HG03139 (cell line): Measurements from ENCODE around the gene CHD2.

Source experiments
- ATAC-seq: cut with Tn5 transposase; IDR thresholded peaks from one replicate; pipeline ENCODE4 v1.9.1; 2021; ENCODE audit not compliant: unreplicated experiment

CHD2 gene

DNA sequence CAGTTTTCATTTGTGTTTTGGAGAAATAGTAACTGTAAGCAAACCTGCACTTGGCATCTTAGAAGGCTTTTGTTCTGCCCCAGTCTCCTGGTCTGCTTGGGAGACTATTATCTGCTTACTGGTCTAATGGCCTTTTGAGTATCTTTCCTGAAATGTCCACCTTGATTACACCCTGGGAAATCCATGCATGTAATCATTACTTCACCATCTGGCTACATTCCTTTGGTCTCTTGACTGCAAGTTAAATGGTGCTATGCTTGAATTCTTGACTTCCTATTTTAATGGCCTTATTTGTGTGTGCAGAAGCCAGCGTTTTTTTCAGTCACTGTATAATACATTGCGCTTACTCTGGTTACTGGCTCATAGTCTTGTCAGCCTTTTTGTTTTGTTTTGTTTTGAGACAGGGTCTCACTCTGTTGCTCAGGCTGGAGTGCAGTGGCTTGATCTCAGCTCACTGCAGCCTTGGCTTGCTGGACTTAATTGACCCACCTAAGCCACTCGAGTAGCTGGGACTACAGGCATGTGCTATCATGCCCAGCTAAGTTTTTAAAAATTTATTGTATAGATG lies 30.0 kb downstream of the CHD2 start:
- no peak for ATAC-seq

GRCh38 chr15:92930776-92931175 lies 30.7 kb downstream of the CHD2 start:
- no peak for ATAC-seq

DNA sequence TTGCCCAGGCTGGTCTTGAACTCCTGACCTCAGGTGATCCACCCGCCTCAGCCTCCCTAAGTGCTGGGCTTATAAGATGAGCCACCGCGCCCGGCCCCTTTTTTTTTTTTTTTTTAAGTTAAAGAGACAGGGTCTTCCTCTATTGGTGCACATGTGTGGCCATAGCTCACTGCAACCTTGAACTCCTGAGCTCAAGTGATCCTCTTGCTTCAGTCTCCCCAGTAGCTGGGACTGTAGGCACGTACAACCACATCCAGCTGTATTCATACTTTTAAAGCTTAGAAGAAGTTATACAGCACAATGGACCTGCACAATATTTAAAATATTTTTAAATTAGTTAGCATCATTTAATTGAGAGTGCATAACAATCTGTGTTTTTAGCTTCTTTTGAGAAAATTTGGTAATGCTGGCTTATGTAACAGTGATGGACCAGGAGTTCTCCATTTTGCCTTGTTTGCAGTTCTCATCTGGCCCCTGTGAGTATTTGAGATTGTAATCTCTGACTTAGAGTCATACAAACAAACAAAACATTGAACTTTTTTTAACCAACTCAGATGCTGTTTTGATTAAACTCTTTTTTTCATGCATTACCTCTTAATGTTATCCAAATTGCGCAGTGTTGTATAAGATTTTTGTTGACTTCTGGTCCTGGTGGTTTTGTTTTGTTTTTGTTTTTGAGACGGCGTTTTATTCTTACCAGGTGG lies 33.0 kb downstream of the CHD2 start:
- no peak for ATAC-seq

DNA sequence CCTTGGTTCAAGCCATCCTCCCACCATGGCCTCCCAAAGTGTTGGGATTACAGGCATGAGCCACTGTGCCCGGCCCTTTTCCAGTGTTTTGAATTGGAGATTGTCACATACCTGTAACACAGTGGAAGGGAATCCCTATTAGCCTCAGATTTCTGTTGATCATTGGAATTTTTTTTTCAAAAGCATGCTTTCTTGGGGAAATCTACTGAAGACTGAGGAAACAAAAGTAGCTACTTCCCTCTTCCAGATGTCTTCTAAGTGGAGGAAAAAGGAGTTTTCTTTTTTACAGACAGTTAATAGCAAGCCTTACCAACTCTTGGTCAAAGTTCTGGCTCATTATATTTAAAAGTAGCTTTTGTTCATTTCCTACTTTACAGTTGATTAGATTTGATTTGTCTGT lies 33.7 kb downstream of the CHD2 start:
- ATAC-seq, result no peak

DNA sequence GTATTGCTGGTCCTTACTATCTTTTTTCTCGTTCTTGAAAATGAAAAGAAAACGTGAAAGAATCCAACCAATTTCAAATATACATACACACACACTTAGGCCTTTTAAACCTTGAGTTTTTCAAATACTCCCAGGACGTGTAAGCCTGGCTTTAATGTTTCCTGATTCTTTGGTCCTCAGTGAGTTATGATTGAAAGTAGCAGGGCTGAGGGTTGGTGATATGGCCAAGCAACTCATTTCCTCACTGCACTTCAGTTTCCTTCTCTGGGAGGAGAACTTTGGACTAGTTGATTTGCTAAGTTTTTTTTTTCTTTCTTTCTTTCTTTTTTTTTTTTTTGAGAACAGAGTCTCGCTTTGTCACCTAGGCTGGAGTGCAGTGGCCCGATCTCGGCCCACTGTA lies 34.6 kb downstream of the CHD2 start:
- ATAC-seq, result no peak

GRCh38 chr15:92936138-92936537 lies 36.0 kb downstream of the CHD2 start:
- ATAC-seq, result no peak

- no peak for ATAC-seq
Measured at GRCh38 chr15:92936693-92937092, 36.6 kb downstream of the CHD2 start.

- ATAC-seq, result no peak
Measured at GRCh38 chr15:92937901-92938300, 37.8 kb downstream of the CHD2 start.

- no peak for ATAC-seq
Measured at GRCh38 chr15:92938387-92938786, 38.3 kb downstream of the CHD2 start.

- ATAC-seq, result no peak
Measured at GRCh38 chr15:92941668-92942067, 41.5 kb downstream of the CHD2 start.

DNA sequence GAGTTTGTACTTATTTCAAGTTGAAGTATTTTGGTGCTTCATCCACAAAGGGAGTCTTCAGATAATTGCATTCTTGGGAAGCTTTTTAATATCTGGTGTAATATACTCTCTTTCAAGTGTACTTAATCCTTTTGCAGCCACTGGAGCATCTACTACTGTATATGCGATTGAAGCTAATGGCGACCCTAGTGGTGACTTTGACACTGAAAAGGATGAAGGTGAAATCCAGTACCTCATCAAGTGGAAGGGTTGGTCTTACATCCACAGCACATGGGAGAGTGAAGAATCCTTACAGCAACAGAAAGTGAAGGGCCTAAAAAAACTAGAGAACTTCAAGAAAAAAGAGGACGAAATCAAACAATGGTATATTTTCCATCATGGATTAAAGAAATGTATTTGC lies 42.6 kb downstream of the CHD2 start:
- ATAC-seq, result no peak

- no peak for ATAC-seq
Measured at GRCh38 chr15:92943581-92943980, 43.5 kb downstream of the CHD2 start.

DNA sequence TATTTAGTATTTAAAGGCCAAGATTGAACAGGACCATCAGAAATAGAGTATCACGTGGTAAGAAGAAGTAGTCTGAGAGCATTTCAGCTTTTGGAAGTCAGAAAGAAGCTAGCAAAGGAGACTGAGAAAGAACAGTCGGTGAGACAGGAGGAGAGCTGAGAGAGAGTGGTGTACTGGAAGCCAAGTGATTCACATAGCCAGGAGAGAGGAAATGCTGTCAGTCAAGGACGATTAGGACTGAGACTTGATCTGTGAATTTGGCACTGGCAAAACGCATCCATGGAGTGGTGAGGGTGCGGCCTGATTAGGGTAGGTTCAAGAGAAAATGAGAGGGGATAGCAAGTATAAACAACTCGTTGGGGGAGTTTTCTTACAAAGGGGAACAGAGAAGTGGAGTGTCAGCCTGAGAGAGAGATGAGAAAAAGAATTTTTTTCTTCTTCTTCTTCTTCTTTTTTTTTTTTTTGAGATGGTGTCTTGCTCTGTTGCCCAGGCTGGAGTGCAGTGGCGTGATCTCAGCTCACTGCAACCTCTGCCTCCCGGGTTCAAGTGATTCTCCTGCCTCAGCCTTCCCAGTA lies 44.9 kb downstream of the CHD2 start:
- ATAC-seq, result no peak

DNA sequence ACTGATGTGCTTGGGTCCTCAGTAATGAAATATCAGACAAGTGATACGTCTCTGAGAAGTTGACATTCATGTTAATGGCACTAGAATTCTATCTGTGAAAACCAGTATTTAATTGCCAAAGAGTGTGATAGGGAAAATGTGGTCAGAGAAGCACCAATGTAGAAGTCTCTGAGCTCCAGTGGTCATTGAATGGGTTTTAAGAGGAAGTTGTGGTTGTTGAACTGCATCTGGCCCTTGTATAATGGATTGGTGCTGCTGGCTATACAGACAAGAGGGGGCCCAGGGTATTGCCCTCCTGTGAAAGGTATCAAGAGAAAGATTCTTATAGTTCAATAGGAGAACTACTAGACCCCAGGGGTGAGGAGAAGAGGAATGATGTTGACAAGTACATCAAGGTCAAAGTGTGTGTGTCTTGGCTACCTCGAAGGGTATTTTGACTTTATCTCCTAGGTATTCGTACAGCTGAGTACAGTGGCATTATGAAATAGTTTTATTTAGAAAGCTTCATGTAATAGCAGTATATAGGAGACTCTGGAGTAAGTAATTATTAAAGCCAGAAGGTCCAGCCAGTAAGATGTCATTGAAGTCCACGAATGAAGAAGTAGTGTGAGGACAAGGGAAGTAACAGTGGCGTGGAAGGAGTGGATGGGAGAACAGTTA lies 47.1 kb downstream of the CHD2 start:
- ATAC-seq, result no peak

DNA sequence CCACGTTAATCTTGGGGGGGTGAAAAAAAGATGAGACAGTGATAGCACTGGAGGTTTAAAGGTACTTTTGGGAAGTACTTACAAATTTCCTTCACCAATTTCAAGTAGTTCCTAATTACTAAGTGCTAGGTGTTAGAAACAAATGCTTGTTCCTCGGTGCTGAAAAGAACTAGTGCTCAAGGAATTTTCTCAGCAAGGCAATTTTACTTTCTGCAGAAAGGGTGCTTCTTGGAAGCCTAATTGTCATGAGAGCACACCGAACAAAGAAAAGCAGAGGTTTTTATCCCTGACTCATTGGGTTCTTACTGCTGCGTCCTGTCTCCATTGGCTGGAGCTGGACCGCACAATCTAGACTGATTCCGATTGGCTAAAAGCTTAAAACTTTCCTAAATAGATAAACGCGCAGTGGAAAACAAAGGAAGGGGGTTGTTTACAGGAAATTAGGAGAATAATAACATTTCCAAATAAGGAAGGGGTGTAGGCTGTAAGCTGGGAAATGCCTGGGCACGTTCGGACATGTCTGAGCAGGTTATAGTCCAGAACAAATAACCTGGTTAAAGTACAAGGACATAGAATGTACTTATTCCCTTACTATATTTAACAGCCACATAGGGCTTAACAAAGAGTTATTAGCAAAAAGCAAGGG lies 49.6 kb downstream of the CHD2 start:
- no peak for ATAC-seq

DNA sequence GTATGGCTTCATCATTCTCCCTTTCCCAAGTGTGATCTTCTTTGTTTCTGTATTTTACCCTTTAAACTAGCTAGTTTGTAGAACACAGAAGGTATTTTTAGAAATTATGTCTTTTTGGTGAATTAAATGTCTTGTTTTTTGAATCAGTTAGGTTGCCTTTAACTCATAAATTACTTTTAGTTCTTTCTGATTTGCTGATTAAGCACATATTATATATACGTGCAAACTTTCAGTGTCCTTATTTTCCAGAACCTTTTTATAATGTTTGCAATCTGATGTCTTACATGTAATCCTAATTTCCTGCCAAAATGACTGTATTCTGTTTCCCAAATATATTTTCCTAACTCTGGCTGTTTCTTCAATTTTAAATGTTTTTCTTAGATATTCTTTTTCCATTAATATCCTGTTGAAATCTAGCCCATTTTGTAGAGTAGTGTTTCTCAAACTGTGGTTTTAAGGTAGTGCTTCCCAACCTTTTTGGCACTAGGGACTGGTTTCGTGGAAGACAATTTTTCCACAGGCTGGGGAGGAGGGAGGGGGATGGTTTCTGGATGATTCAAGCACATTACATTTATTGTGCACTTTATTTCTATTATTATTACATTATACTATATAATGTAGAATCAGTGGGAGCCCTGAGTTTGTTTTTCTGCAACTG lies 51.8 kb downstream of the CHD2 start:
- no peak for ATAC-seq

GRCh38 chr15:92952458-92952850 lies 52.3 kb downstream of the CHD2 start:
- no peak for ATAC-seq

DNA sequence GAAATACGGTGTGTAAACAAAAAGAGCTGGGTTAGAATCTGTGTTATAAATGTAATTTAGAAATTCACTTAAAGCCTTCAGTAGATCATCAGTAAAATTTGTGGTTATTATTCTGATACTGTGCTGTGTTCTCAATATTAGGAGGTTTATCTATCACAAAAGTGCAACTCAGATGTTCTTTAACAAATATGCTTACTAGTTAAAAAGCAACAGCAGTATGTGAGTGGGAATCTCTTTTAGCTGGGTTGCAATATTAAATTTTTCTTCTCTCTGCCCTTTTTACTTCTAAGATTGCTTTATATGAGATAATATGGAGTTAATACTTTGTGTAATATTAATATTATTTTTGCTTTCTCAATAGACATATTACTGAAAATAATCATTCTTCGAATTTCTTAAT lies 53.4 kb downstream of the CHD2 start:
- ATAC-seq, result no peak

DNA sequence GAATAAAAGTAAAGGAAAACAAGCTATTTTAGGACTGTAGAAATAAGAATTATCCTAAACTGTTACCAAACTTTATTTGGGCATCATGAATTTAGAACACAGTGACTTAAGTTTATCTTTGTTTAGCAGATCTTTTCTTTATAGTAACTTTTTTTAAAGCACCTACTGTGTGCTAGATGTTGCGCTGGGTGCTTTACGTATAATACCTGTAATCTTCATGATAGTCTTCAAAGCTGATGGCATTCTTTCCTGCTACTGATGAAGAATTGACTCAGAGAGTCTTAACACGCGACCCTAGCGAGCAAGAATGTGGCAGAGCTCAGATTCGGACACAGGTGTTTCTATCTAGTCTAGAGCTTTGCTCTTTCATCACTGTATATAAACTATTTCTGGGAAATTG lies 53.9 kb downstream of the CHD2 start:
- ATAC-seq, result no peak

- ATAC-seq, result no peak
Measured at GRCh38 chr15:92954578-92954977, 54.5 kb downstream of the CHD2 start.

DNA sequence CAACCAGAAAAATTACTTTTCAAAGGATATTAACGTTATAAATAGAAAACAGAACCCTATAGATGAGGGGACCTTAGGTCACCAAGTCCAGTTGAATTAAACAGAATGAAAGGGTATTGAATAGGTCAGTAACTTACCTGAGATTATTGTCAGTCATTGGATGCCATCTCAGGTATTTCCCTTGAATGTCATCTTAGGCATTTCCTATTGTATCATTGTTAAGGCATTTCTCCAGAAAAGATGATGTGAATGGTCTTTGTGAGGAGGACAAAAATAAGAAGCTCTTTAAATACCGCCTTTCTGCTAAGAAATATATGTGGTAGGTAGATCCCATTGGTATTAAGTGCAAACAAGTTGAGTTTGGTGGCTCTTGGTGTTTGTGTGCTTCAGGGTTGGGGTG lies 55.6 kb downstream of the CHD2 start:
- ATAC-seq, result no peak
